Activated effector memory CD4-positive, alpha-beta T cell treated with Interleukin-2 at 50 U/mL for 16 hours (primary cell): ENCODE data around the gene PHF14.

ENCODE experiments used
- DNase-seq: peaks from one replicate; pipeline ENCODE4 v3.0.0-alpha.2; 2020

PHF14 gene

DNA sequence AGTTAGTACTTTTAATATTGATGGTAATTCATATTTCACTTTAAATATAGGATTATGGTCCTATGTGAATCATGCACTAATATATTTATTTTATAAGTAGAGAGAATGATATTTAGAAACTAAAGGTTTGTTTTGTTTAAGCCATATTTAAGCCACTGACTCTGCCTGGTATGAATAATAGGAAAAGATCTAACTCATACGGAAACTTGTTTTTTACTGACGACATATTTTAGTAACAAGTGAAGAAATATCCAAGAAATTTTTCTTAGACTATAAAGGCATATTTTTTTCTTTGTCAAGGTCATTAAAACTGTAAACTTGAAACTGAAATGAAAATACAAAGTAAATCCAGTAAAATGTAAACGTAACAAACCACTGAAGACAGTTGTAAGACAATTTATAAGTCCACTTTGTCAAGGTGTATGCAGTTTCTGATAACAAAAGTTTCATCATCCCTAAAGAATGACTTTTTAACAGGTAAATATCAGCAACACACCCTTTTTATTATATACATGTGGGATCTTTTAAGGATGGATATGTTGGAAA is 147.1 kb downstream of the PHF14 start:
- no peak for DNase-seq

DNA sequence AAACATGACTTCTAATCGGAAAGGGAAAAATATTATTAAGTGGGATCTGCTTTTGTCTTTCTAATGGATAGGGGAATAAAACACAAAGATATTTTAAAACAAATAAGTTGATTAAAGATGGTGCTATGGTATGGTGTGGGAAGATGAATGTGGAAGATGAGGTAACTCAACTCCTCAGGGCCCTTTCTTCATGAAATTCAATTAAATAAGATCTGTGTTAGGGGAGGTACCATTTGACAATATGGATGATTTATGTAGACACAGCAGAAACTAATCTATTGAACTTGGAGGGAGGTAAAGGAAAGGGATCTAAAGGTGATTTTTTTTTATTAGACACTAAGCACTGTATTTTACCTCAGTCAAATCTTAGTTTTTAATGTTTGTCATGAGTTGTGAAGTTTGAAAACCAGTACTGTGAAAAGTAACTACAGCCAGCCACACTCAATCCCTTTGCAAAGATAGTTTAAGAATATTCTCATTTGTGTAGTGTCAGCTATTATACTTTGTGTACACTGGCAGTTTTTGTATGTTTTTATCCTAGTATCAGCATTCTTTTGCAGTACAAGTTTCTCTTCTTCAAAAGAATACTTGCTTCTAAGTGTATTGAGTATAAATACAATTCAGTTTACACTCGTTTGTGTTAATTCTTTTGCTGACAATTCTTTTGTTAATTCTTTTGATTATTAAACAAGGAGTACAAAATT is 151.3 kb downstream of the PHF14 start:
- no peak for DNase-seq

DNA sequence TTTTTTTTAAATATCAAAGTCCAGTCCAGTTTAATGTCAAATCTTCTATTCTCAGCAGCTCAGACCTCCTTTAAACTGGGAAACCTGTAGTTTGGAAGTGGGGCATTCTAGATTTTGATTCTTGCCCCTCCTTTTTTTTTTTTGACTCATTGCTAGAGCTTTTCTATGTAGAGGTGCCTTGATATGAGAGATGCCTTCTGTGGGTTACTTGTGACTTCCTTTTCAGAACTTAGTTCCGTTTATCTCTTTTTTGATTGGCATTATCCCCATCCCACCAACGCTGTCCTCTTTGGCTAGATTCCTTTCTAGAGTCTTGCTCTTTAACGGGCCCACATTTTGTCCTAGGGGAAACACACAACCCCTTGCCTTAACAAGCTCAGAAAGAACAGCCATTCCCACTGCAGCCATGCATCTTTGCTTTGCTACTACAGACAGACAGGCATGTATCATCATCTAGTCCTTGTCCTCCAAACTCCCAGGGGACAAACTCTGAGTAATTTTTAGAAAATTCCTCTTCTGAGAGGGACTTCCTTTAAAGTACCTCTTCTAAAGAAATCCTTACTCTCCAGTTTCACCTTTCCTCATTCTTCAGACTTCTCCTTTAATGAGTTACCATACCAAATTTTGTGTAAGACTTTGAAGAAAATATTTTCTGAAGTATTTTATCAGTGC is 153.6 kb downstream of the PHF14 start:
- DNase-seq, result no peak

DNA sequence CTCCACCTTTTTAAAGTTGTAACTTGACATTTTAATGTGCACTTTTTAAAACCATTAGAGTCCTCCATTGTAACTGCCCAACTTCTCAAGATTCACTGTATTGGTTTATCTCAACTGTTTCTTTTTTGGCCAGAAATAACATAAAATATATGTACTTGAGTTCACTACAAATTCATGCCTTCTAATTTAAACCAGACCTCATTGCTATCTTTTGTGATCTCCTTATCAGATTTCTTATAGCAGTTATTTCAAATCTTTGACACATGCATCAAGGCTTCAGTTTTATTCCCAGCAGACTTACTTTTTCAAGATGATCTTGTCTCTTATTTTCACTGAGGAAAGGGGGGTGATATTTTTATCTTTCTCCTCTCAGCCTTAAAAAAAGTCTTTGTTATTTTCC is 154.3 kb downstream of the PHF14 start:
- DNase-seq, result no peak

DNA sequence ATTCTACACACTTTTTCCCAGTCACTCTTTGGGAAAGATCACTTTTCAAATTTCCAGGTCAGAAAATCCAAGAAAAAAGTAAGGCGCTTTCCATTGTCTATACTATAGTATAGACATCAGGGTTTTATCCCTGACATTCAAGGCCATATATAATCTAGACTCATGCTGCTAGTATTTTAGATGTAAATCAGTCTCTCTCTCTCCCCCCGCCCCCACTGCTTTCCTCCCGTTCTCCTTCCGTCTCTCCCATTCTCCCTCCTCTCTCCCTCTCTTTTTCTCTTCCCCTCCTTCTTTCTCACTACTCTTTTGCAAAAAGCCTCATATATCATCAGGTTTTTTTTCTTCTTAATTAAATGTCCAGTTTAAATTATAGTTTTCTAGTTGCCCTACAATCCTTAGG is 154.8 kb downstream of the PHF14 start:
- DNase-seq, result no peak

DNA sequence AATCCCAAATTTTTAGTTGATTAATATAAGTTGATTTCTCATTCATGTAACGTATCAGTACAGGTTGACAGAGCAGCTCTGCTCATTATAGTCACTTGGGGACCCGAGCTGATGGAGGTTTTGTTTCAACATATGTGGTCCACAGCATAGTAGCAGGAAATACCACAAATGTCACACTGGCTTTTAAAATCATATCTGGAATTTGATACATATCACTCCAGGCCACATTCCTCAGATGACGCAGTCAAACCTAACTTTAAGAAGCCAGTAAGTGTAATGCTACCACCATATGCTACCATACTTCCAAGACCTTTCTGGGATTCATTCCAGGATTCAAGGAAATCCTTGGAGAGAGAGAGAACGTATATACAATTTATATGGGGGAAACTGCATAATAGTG is 156.3 kb downstream of the PHF14 start:
- DNase-seq, result no peak

DNA sequence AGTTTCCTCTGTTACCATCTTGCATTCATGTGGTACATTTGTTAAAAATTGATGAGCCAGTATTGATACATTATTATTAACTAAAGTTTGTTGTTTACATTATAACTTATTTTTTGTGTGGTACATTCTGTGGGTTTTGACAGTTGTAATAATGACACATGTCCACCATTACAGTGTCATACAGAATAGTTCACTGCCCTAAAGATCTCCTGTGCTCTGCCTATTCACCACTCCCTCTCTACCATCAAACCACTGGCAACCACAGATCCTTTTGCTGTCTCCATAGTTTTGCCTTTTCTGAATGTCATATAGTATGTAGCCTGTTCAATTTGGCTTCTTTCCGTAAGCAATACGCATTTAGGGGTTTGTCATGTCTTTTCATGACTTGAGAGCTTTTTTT is 156.9 kb downstream of the PHF14 start:
- DNase-seq, result no peak

DNA sequence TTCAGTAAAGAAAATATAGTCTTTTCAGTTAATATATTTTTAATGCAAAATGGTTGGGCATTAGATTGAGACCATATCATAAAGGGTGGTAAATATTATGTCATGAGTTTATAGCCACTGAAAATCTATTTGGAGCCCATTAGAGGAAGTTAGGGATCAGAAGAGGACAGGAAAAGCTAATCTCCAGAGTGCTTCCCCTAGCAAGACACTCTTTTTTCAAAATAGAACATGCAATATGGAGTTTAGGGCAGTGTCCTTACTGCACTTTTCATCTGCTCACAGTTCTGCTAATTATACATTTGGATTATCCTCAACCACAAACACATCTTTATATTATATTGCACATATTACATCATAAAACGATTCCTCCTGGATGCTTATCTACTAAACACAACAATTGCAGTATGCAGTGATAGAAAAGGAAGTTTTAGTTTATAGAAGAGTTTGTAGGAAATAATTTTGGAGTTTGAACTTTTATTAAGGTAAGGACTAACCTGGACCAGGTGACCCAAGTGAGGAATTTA is 159.8 kb downstream of the PHF14 start:
- DNase-seq, result no peak

DNA sequence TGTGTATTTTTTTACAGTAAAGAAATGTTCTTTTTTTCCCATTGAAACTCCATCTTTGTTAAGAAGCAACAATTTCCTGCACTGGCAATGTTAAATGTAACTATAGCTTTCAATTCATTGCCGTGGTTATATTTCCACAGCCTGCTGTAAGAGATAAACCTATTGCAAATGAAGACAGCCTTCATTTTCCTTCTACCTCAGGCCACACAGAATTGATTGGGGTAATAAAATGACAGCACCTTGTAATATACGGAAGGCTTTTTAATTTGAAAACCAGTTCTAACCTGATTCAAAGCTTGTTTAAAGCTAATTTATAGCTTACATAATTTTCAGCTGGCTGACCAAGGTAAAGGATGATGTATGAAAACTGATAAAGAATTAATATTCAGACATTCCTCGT is 161.9 kb downstream of the PHF14 start:
- no peak for DNase-seq

DNA sequence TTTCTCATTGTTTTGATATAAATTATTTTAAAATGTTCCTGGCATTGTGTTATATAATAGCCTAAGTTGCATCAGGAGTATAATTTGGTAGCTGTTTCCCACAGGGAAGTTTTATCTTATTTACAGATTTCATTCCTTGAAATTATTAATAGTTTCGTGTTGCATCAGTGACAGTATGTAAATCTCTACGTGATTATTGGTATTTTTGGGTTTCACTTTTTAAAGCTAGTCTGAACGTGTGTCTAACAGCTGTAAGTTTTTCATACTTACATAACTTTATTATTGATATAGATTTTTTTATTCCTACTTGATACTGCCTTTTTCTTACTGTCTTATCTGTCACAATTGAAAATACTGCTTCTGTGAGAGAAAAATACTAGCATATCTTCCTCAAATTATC is 167.9 kb downstream of the PHF14 start:
- no peak for DNase-seq

DNA sequence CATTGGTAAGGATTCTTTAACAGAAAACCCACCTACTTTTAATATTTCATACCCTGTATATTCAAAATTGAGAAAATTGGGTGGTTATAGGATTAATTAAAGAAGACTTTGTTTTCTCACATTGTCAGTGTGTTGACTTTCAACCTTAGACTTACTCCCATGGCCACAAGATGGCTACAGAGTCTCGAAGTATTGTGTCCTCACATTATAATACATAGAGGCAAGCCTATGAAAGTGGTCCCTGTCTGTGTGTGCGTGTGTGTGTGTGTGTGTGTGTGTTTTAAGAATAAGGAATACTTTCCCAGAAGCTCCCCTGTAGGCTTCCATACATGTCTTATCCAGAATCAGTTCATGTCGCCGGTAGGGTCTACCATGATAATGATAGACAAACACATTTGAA is 180.0 kb downstream of the PHF14 start:
- no peak for DNase-seq

DNA sequence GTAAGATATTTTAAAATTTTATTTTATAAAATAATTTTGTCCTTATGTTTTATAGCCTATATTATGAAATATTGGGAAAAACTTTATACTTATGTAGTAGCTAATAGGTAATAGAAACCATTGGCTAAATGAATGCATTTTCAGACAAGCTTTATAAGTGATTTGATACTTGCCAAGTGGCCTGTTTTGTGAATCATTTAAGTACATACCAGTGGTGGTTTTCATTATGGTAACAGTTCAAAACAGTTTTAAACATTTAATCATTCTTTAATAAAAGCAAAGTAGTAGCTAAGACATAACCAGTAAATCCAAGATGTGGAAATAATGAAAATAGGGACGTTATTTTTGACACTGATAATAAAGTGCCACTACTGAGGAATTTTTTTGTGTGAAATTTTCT is 182.2 kb downstream of the PHF14 start:
- no peak for DNase-seq

DNA sequence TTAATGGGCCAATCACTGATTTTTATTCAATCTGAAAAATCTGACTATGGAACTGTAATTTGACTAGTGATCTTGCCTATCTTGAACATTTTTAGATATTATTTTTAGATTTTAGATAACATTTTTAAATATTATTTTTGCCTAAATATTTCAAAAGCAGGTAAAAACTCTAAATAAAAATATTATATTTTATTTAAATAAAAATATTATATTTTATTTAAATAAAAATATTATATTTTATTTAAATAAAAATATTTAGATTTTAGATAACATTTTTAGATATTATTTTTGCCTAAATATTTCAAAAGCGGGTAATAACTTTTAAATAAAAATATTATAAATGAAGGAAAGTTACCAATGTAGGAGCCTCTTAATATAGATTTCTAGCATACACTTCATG is 187.8 kb downstream of the PHF14 start:
- DNase-seq, result no peak

DNA sequence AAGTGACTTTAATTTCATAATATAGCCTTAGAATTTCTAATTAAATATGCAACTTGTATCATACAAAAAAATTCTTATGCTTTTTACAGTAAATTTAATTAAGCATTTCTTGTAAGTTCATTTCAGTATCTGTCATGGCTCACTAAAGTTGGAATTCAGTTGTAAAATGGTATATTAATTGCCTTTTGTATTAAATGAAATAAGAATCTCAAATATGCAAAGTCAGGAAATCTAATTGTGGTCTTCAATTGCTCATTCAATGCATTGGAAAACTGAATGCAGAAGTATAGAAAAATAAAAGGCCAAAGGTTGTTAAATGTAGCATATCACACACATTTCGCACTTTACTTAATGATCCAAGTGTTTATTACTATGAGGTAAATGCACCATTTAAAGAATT is 189.5 kb downstream of the PHF14 start:
- DNase-seq, result no peak

DNA sequence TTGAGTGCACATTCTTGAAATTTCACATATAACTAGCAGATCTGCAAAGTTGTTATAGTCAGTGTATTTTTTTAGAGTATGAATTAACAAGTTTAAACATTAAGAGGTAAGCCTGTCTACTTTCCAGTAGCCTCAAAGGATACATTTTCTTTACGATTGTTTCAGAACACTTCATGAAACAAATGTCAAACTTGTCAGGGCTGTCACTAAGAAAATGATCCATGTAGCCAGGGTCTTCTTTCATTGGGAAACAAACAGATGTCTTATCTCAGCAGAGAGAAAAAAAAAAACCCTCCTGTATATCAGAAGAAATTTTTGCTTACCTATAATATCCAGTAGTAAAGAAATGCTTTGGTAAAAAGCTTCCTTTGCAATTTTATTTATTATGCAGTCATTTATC is 192.4 kb downstream of the PHF14 start:
- no peak for DNase-seq

DNA sequence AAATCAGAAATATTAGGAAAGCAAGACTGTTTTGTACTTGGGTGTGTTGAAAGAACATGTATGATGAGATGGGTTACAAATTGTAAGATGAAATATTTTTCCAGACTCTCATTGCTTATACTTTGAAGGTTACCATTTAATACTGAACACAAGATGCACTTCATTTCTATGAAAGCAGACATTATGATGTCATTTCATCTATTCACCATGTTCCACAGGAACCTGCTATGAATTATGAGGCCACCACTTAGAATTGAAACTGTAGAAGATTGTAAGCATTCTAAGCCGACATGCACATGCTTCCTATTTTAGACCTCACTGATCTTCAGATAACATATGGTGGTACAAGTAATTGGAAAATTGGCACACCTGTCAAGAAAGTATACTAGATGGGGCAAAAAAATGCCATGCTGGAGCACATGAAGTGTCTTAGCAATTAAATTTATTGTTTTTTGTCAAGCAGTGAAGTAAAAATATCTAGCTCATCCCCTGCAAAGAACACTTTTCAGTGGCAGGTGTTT is 195.0 kb downstream of the PHF14 start:
- DNase-seq, result no peak

DNA sequence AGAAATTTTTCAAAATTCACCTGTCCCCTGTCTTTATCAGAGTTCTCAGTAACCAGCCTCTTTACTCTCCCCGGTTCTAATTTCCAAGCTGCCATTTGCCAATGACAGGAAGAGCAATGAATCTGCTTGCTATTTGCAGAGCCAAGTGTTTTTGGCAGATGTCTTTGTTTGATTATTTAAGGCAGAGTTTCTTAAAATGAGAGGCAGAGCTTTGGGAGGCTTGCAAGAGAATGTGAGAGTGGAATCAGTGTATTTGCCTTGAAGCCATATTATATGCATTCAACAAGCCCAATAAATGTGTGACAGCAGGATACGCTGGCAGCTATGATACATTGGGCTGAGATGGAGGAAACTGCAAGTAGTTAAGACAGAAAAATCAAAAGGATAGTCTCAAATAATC is 196.5 kb downstream of the PHF14 start:
- DNase-seq, result no peak

DNA sequence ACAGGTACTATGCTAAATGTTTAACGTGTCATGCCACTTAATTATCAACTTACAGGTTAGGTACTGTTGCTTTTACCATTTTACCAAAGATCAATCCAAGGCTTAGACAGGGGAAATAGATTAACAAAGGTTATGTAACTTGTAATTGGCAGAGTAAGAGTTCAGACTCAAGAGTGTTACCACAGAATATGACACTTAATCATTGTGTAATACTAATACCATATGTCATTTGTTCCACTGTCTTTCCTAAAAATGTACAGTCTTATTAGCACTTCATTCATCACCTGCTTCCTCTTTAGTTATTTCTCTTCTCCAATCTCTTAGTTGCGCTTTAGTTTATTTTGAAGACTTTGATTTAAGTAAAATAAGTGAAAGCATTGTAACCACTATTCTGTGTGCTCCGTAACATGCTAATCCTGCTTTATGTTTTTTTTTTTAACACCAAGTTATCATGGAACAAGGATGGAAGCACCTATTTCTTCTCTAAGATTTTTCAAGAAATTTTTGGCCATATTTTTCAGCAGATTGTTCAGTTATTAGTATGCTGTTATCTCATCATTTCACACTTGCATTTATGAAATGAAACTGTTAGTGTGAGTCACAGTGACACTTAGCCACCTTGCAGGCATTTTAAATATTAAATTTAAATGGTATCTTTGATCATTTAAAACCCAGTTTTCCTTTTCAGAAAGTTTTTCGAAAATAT is 197.3 kb downstream of the PHF14 start:
- no peak for DNase-seq

DNA sequence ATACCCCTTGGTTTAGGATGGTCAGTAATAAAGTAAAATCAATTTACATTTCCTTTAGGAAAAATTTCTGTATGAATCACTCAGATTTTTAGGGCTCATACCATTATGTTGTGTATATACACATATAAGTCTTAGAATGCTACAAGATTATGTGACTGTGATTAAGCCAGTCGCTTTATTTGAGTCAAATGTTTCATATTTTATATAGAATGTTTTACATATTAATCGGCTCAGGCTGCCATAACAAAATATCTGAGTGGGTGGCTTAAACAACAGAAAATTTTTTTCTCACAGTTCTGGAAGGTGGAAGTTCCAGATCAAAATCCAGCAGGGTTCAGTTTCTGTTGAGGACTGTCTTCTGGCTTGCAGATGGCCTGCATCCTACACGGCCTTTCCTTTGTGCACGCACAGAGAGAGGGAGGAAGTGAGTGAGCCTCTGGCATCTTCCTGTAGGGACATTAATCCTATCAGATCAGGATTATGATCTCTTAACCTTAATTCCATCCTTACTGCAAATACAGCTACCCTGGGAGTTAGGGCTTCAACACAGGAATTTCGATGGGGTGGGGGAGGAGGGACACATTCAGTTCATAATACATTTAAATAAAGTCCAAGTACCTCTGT is 198.0 kb downstream of the PHF14 start:
- no peak for DNase-seq

DNA sequence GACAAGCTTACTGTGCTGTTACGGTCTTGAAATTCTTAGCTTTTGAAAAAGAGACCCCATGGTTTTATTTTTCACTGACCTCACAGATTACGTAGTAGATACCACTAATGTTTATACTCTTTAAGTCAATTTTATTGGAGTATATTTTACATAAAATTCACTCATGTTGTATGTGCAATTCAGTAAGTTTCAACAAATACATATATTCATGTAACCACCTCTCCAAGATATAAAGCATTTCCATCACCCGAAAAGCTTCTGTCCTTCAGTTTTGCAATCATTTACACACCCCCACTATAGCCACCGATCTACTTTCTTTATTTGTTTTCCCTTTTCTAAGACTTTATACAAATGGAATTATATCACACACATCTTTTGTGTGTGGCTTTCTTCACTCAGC is 199.2 kb downstream of the PHF14 start:
- DNase-seq, result no peak

DNA sequence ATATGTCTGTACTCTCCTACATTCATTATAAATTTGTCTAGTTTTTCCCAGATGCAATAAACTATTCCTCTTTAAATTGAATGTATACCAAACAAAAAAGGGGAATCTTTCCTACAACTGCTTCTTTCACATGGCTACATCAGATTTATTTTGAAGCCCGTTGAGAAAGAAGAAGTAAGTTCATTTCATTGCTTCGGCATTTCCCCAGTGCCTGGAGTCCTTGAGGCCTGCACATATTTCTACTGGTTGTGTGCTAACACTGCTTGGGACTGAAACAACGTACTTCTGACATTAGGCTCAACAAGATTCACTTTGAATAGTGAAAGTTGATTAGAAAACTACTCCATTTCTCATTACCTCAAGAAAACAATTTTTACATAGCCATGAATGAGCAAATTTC is 201.7 kb downstream of the PHF14 start:
- no peak for DNase-seq

DNA sequence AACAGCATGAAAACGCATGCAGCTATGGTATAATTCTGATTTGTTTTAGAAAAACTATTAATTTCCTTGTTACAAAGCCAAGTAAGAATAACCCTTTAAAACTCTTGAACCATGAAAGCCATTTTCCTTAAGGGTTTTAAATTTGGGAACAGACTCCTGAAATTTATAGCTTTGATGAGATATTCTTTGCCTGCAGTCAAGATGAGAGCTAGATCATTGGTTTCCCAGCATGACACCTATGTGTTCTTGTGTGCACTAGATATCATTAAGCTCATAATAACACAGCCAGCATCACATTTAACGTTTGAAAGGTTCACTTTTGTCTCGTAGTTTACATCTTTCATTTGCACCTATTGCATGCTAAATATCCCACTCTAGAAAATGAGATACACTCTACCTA is 202.2 kb downstream of the PHF14 start:
- no peak for DNase-seq

DNA sequence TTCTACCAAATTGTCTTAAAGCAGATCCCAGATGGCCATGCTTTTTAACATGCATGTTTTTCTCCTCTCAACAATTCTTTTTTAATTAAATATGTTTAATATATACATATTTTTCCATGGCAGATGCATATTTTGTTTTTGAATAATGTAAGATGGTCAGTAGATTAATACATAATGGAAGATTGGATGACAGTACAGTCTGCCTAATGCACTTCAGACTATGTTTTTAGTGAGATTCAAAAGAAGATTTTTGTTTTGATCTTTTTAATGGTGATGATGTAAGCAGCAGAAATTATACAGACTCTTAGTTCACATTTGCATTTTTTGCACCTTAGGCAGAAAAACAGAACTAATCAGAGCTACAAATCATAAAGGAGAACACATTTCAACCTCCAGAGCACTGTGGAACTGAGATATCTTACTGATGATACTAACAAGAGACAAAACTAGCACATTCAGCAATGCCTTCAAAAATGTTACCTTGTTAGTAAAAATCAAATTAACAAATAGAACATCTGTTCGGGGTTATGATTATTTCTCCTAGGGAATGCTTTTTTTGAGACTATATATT is 203.4 kb downstream of the PHF14 start:
- DNase-seq, result no peak
